Breast epithelium (tissue), 3 donors: ENCODE results near the gene PPP2R2D.

Experiments used
- POLR2AphosphoS5 ChIP-seq, 3 donors: sonication (generic); formaldehyde crosslinking; IDR thresholded peaks; one replicate each; pipeline ENCODE4 v1.6.1; 2017; ENCODE audit warnings: antibody characterized with exemption in 3 of 3
- TF ChIP-seq, protein P1 (sequence below), 3 donors: fragments of 450-650 bp; IDR thresholded peaks; one replicate each; pipeline ENCODE4 v1.5.1; 2016 to 2017; ENCODE audit warnings: antibody characterized with exemption in 3 of 3, mild to moderate bottlenecking in 3 of 3, moderate library complexity in 3 of 3

DNA sequence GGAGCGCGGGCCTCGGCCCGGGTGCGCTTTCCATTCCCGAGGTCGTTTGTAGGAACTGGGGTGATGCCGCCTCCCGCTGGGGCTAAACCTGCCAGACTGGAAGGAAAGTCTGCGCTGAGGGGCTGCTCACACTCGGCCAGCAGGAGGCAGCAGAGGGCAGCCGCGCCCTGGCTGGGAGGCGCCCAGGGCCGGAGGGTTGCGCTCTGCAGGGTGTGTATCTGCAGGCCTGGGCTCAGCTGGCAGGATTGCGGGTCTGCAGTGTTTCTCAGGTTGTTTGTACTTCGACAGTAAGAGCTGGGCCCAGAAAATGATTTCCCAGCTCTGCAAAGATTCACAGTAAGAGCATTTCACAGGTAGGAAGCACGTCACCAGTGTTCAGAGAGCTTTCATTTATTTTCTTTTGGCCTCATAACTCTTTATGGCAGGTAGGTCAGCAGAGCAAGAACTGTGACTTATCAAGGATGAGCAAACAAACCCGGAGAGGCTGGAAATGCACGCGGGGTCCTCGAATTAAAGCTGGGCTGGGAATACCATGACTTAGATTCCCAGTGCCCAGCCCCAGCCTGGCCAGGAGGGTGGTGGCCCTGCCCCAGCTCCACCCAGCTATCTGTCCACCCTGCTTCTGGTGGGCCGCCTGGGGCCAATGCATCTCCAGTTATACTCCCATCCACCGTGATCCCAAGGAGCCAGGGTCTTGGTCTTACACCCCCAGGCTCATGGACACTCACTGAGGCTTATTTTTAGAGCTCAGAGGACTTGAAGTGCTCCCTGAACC lies 15.2 kb upstream of the PPP2R2D start:
- TF ChIP-seq POLR2AphosphoS5 (IDR thresholded peaks at IDR 0.05): peak in 1 of 3 donors; percentile 23
- TF ChIP-seq, protein P1, sequence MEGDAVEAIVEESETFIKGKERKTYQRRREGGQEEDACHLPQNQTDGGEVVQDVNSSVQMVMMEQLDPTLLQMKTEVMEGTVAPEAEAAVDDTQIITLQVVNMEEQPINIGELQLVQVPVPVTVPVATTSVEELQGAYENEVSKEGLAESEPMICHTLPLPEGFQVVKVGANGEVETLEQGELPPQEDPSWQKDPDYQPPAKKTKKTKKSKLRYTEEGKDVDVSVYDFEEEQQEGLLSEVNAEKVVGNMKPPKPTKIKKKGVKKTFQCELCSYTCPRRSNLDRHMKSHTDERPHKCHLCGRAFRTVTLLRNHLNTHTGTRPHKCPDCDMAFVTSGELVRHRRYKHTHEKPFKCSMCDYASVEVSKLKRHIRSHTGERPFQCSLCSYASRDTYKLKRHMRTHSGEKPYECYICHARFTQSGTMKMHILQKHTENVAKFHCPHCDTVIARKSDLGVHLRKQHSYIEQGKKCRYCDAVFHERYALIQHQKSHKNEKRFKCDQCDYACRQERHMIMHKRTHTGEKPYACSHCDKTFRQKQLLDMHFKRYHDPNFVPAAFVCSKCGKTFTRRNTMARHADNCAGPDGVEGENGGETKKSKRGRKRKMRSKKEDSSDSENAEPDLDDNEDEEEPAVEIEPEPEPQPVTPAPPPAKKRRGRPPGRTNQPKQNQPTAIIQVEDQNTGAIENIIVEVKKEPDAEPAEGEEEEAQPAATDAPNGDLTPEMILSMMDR (IDR thresholded peaks at IDR 0.05): peak; percentile 66 to 91 (median 90)
